Fibroblast of the aortic adventitia (primary cell): ENCODE data around the gene SPC25. TPM values are rescaled to one million over a fixed set of nuclear protein-coding genes. Genes with fewer than 3 reads are reported as not detected.

Experiments
- DNase-seq: peaks from one replicate; pipeline ENCODE4 v3.0.0-alpha.2; 2010; ENCODE audit warnings: low read depth
- H3K4me3 ChIP-seq: 2 replicates; pipeline ENCODE4 v1.5.1; 2011; ENCODE audit warnings: low read depth, mild to moderate bottlenecking, control low read depth, low read length, moderate library complexity
- total RNA-seq: library from RNA; depleted of rRNA; stranded (reverse); fragments of >200 nt; gene quantifications from 2 replicates; pipeline ENCODE4 v1.2.3, GENCODE V29; 2012; ENCODE audit warnings: low replicate concordance
- TF ChIP-seq, protein P1 (sequence below): IDR thresholded peaks from 2 replicates; pipeline ENCODE4 v1.5.1; 2011; ENCODE audit warnings: mild to moderate bottlenecking, low read length, control low read depth, inconsistent platforms; ENCODE audit not compliant: insufficient read depth

The SPC25 gene
- total RNA-seq, 1 donor: 19.3 TPM

DNA sequence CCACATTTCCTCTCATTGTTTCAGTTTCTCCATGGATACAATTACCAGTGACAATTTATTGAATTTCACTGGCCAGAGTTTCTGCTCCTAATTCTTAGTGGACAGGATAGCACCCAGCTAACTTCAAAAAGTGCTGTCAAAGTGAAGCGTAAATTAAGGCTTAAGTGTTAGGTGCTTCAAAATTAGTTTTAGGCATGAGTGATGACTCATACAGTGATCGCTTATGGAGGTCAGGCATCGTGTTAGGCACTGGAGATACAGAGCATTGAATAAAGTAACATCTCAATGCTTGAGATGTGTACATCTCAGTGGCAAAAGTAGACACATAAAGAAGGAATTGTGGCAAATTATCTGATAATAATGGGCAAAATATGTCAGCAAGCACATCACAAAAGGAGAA is 47.0 kb downstream of the SPC25 start:
- H3K4me3 ChIP-seq: no peak overlapping the region
- TF ChIP-seq, protein P1, sequence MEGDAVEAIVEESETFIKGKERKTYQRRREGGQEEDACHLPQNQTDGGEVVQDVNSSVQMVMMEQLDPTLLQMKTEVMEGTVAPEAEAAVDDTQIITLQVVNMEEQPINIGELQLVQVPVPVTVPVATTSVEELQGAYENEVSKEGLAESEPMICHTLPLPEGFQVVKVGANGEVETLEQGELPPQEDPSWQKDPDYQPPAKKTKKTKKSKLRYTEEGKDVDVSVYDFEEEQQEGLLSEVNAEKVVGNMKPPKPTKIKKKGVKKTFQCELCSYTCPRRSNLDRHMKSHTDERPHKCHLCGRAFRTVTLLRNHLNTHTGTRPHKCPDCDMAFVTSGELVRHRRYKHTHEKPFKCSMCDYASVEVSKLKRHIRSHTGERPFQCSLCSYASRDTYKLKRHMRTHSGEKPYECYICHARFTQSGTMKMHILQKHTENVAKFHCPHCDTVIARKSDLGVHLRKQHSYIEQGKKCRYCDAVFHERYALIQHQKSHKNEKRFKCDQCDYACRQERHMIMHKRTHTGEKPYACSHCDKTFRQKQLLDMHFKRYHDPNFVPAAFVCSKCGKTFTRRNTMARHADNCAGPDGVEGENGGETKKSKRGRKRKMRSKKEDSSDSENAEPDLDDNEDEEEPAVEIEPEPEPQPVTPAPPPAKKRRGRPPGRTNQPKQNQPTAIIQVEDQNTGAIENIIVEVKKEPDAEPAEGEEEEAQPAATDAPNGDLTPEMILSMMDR: no peak
- DNase-seq: no peak

DNA sequence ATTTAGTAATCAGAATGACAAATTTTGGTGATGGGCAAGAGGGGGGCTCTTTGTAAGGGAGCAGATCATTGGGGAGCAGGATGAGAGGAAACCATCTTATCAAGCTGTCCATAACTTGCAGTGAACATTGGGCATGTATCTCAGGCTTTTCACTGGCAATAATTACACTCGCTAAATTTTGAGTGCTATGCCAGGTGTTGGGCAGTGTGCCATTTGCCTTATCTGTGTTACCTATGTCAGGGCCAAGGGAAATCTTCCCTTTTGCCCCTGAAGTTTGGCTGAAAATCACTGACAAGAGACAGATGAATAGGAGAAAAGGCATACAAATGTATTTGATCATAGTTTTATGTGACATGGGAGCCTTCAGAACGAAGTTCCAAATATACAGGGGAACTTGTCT is 48.8 kb downstream of the SPC25 start:
- TF ChIP-seq, protein P1: no peak
- DNase-seq: no peak
- H3K4me3 ChIP-seq: no peak overlapping the region

DNA sequence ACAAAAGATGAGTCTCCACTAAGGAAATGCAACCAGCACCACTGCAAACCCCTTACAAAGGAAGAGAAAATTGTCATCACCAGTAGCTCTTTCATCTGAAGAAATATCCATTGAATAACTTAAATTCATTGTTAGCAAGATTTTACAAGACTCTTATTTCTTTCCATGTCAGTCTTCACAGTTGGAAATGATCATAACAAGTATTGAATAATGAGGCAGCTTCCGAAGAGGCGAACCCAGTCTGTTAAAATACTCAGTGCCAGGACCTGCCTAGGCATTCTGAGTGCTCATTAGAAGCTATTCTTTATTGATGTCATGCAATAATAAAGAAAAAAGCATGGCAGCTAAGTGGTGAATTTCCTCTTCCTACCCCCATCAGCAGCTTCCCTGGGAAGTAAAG is 54.3 kb downstream of the SPC25 start:
- no peak for DNase-seq
- TF ChIP-seq, protein P1: no peak

GRCh38 chr2:168831662-168832061 is 58.6 kb downstream of the SPC25 start:
- no peak overlapping the region for H3K4me3 ChIP-seq
- TF ChIP-seq, protein P1: no peak
- DNase-seq: no peak

More for the DNA sequence above, 54.3 kb downstream of the SPC25 start:
- no peak overlapping the region for H3K4me3 ChIP-seq

DNA sequence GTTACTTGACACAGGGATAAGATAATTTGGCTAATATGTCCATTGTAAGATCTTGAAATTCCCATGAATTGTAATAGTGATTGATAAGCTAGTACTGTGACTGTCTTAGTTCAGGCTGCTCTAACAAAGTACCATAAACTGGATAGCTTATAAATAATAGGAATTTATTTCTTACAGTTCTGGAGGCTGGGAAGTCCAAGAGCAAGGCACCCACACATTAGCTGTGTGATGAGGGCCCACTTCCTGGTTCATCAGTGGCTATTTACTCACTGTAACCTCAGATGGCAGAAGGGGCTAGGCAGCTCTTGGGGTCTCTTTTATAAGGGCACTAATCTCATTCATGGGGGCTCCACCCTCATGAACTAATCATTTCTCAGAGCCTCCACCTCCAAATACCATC is 59.3 kb downstream of the SPC25 start:
- TF ChIP-seq, protein P1: no peak
- no peak for DNase-seq
- H3K4me3 ChIP-seq: no peak overlapping the region

- H3K4me3 ChIP-seq: no peak overlapping the region
- TF ChIP-seq, protein P1: no peak
- no peak for DNase-seq
These were observed 65.1 kb downstream of the SPC25 start for GRCh38 chr2:168825126-168825525.

DNA sequence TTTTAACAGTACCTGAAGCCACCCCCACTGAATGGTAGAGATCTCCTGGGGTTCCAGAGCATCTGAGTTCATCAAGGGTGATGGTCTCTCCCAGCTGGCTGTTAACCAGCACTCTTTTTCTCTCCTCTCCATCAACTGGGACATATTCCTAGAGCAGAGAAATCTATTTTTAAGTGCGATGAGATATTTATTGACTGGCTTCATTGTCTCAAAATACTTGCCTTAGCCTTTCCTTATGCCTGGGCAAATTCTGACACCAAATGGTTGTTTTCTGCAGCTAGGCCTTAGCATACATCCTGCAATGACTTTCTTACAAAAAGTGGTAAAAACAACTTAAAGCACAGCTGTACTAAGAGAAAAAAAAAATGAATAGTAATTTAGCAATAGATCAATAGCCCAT is 68.2 kb downstream of the SPC25 start:
- TF ChIP-seq, protein P1: no peak
- no peak overlapping the region for H3K4me3 ChIP-seq
- DNase-seq: no peak
